Epidermal melanocyte (primary cell): ENCODE data around the gene SLC29A4.
"Not testable (repeated sequence)": the region's sequence is repeated elsewhere in the genome, so short reads cannot be mapped to it uniquely, and the experiment has no call there.

ENCODE experiments used
- DNase-seq: peaks from one replicate; pipeline ENCODE4 v3.0.0; 2011; ENCODE audit warnings: low spot score; ENCODE audit not compliant: insufficient read length

The SLC29A4 gene

GRCh38 chr7:5295039-5296014 lies 12.6 kb downstream of the SLC29A4 start:
- no peak for DNase-seq

DNA sequence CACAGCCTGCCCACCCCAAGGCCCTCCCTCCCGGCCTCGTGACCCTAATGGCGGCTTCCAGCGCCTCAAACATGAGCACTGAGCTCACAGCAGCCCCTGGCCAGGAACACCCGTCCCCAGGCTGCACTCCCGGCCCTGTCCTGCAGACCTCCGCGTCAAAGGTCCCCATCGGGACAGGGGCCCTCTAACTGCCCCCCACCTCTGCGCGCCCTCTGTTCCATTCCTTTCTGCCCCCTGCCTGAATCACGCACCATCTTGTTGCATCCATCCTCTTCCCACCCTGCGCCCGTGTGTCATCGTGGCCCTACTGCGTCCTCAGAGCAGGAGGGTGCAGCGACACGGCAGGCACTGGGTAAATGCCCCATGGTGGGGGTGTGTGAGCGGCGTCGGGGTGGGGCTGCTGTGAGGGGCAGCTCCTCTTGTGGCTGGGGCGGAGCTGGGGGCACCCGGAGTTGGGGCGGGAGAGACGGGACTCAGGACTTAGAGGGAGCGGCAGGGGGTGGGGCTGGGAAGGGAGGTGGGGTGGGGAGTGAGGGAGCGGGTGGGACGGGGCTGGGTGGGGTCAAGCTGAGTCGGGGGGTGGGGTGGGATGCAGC lies 13.4 kb downstream of the SLC29A4 start:
- no peak for DNase-seq

DNA sequence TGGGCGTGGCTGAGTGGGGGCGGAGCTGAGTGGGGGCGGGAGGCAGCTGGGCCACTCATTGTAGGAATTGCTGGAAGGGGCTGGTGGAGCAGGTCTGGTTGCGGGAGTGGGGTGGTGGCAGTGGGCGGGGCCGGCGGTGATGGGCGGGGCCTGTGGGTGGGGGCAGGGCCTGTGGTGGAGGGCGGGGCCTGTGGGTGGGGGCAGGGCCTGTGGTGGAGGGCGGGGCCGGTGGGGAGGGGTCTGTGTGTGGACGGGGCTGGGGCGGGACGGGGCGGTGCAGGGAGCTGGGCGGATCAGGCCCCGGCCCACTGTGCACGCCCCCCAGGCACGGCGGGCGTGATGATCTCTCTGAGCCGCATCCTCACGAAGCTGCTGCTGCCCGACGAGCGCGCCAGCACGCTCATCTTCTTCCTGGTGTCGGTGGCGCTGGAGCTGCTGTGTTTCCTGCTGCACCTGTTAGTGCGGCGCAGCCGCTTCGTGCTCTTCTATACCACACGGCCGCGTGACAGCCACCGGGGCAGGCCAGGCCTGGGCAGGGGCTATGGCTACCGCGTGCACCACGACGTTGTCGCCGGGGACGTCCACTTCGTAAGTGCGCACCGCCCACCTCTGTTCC lies 14.0 kb downstream of the SLC29A4 start:
- DNase-seq, result no peak

DNA sequence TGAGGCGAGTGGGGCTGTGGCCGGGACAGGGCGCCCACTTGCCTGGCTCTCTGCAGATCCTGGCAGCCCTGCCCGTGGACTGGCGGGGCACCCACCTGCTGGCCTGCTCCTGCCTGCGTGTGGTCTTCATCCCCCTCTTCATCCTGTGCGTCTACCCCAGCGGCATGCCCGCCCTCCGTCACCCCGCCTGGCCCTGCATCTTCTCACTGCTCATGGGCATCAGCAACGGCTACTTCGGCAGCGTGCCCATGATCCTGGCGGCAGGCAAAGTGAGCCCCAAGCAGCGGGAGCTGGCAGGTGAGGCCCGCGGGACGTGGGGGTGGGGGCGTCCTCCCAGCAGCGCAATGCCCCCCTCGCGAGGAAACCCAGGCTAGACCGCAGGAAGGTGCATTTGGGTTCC lies 17.6 kb downstream of the SLC29A4 start:
- no peak for DNase-seq

GRCh38 chr7:5302577-5302976 lies 19.8 kb downstream of the SLC29A4 start:
- no peak for DNase-seq

DNA sequence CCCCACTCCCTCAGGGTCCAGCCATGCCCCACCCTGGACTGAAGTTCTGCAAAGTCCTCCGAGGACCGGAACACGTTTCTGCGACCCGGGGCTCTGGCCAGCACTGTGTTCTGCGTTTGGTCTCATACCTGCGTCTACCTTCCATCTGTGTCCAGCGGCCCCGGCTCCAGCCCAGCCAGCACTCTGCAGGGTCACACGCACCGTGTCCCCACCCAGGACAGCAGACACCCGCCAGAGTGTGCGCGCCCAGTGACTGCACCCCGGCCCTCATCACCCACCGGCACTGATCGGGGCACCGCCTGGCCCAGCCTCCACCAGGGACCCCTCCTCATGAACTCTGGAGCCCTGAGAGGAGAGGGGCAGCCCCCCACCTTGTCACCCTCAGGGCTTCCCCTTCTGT lies 20.3 kb downstream of the SLC29A4 start:
- DNase-seq, result no peak

GRCh38 chr7:5303591-5304505 lies 21.1 kb downstream of the SLC29A4 start:
- no peak for DNase-seq

GRCh38 chr7:5305050-5305449 lies 22.3 kb downstream of the SLC29A4 start:
- not testable (repeated sequence) for DNase-seq

- DNase-seq, result not testable (repeated sequence)
Observed at GRCh38 chr7:5307221-5308142, 24.7 kb downstream of the SLC29A4 start.

DNA sequence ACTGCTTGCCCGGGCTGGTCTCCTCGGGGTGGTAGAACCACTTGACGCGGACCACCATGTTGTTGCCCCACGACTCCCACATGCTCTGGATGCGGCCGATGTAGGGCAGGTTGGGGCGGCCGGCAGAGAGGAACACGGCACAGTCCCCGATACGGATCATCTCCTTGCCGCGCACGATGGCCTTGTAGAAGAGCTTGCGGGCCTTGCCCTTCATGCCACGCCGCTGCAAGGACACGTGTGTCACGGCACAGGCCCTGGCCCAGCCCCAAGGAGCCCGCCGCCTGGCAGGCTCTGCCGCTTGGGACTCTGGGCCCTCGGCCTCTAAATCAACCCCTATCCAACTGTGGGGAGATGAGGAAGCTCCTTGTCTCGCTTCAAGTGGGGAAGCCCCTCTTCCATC lies 26.4 kb downstream of the SLC29A4 start:
- DNase-seq, result no peak

- no peak for DNase-seq
Observed at GRCh38 chr7:5310822-5311405, 28.2 kb downstream of the SLC29A4 start.

- not testable (repeated sequence) for DNase-seq
Observed at GRCh38 chr7:5312276-5313070, 29.7 kb downstream of the SLC29A4 start.

GRCh38 chr7:5313076-5313885 lies 30.5 kb downstream of the SLC29A4 start:
- DNase-seq, result not testable (repeated sequence)

GRCh38 chr7:5314864-5315263 lies 32.1 kb downstream of the SLC29A4 start:
- DNase-seq, result no peak

DNA sequence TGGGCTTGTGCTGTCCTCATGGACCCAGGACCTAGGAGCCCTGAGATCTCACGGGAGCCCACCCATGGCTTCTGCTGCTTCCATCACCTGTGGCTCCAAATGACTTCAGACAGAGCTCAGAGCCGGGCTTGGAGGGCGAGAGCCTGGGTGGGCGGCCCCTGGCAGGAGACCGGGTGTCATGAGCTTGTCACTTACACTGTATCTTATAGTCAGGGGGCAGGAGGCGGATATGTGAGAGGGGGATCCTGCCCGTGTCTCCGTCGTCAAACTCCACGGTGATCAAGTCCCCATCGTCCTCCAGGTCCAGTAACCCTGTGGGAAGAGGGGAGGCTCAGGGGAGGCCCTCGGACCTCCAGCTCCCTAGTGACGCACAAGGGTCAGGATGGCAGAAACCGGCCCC lies 33.0 kb downstream of the SLC29A4 start:
- no peak for DNase-seq

GRCh38 chr7:5318613-5319012 lies 35.9 kb downstream of the SLC29A4 start:
- DNase-seq, result not testable (repeated sequence)

GRCh38 chr7:5320391-5320790 lies 37.6 kb downstream of the SLC29A4 start:
- DNase-seq, result no peak

- no peak for DNase-seq
Observed at GRCh38 chr7:5320802-5321396, 38.2 kb downstream of the SLC29A4 start.
